Type B pancreatic cell (in vitro differentiated cells): ENCODE data around the gene TTC28. TPM values are rescaled to one million over a fixed set of nuclear protein-coding genes. Genes with fewer than 3 reads are reported as not detected.
A peak's percentile ranks its signal among the peaks of the same experiment; 100 is the strongest.
"Not testable (repeated sequence)": the region's sequence is repeated elsewhere in the genome, so short reads cannot be mapped to it uniquely, and the experiment has no call there.

Experiments used
- DNase-seq: peaks from one replicate; pipeline ENCODE4 v3.0.0; 2021; ENCODE audit warnings: mixed read lengths; ENCODE audit not compliant: unreplicated experiment; ENCODE audit errors: extremely low spot score
- H3K27ac Mint-ChIP-seq: 2 replicates; pipeline ENCODE4 v1.8.0; 2021; ENCODE audit warnings: mild to moderate bottlenecking, mixed read lengths
- H3K27me3 Mint-ChIP-seq: 2 replicates; pipeline ENCODE4 v1.8.0; 2021; ENCODE audit warnings: mixed read lengths
- H3K36me3 Mint-ChIP-seq: 2 replicates; pipeline ENCODE4 v1.8.0; 2021; ENCODE audit warnings: mixed read lengths
- H3K4me1 Mint-ChIP-seq: one replicate; pipeline ENCODE4 v1.8.0; 2021; ENCODE audit warnings: mixed read lengths; ENCODE audit not compliant: unreplicated experiment
- H3K4me3 Mint-ChIP-seq: 2 replicates; pipeline ENCODE4 v1.8.0; 2021; ENCODE audit warnings: mild to moderate bottlenecking, mixed read lengths
- H3K9me3 Mint-ChIP-seq: 2 replicates; pipeline ENCODE4 v1.8.0; 2021; ENCODE audit warnings: mixed read lengths
- CTCF ChIP-seq: fragments of 200-600 bp; sonication (generic); conservative IDR thresholded peaks from 2 replicates; pipeline ENCODE4 v1.5.0; 2021; ENCODE audit warnings: antibody characterized with exemption, mild to moderate bottlenecking
- long read RNA-seq: library from polyadenylated mRNA; unstranded; transcript quantifications from one replicate; pipeline ENCODE4 v2.0.0, GENCODE V29; 2020
- total RNA-seq: library from RNA; stranded (reverse); gene quantifications from 2 replicates; pipeline ENCODE4 v1.2.1, GENCODE V29; 2021; ENCODE audit warnings: low replicate concordance

Gene TTC28
- total RNA-seq: 19.2 and 59.2 TPM in 2 replicates
- long read RNA-seq, partial matches to known transcripts: 0 of 7 reads
- long read RNA-seq, other reads (novel, unspliced or antisense): 7 of 7 reads

GRCh38 chr22:28679611-28680287 lies at the start of gene TTC28:
TTC28 (minus strand) TSS chr22:28679840; CDS start chr22:28679723, 117 bp downstream.
- H3K27me3 Mint-ChIP-seq, H3K9me3 Mint-ChIP-seq, H3K36me3 Mint-ChIP-seq, H3K4me1 Mint-ChIP-seq: not testable (repeated sequence)
- peak; percentile 94 for DNase-seq
- Mint-ChIP-seq H3K4me3 (peak within 1 kb of the TSS; percentile 95), H3K27ac (peak within 1 kb of the TSS; percentile 77)

- Mint-ChIP-seq H3K4me1 (no peaks in the 10 kb centered on the region), H3K4me3 (no peak overlapping the region), H3K9me3 (no peaks in the 10 kb centered on the region), H3K27me3 (no peaks in the 10 kb centered on the region), H3K36me3 (peaks cover 19% of the 10 kb centered on the region), H3K27ac (peak overlapping the region; percentile 49)
- DNase-seq: no peak
- TF ChIP-seq CTCF: no peak
Measured at GRCh38 chr22:28728621-28729313, 49.1 kb upstream of the TTC28 start.

- TF ChIP-seq CTCF: no peak
- Mint-ChIP-seq H3K4me1 (no peaks in the 10 kb centered on the region), H3K27me3 (no peaks in the 10 kb centered on the region), H3K27ac (no peak overlapping the region), H3K36me3 (peaks cover 16% of the 10 kb centered on the region), H3K4me3 (no peak overlapping the region), H3K9me3 (no peaks in the 10 kb centered on the region)
- DNase-seq: no peak
Measured at GRCh38 chr22:28728002-28728401, 48.4 kb upstream of the TTC28 start.

GRCh38 chr22:28718044-28718443 lies 38.4 kb upstream of the TTC28 start:
- H3K4me1 Mint-ChIP-seq: no peaks in the 10 kb centered on the region
- no peak for TF ChIP-seq CTCF

GRCh38 chr22:28716686-28717085 lies 37.0 kb upstream of the TTC28 start:
- H3K27me3 Mint-ChIP-seq: no peaks in the 10 kb centered on the region
- TF ChIP-seq CTCF: no peak
- H3K36me3 Mint-ChIP-seq: peaks cover 18% of the 10 kb centered on the region
- H3K27ac Mint-ChIP-seq: no peak overlapping the region
- no peak overlapping the region for H3K4me3 Mint-ChIP-seq
- no peak for DNase-seq
- H3K4me1 Mint-ChIP-seq: peaks cover 8% of the 10 kb centered on the region
- H3K9me3 Mint-ChIP-seq: no peaks in the 10 kb centered on the region

More at GRCh38 chr22:28718044-28718443, 38.4 kb upstream of the TTC28 start:
- no peak overlapping the region for H3K27ac Mint-ChIP-seq
- H3K36me3 Mint-ChIP-seq: peaks cover 21% of the 10 kb centered on the region
- no peak overlapping the region for H3K4me3 Mint-ChIP-seq
- no peaks in the 10 kb centered on the region for H3K27me3 Mint-ChIP-seq
- H3K9me3 Mint-ChIP-seq: no peaks in the 10 kb centered on the region
- no peak for DNase-seq

- peaks cover 16% of the 10 kb centered on the region for H3K36me3 Mint-ChIP-seq
- TF ChIP-seq CTCF: no peak
- no peak overlapping the region for H3K4me3 Mint-ChIP-seq
- H3K27me3 Mint-ChIP-seq: no peaks in the 10 kb centered on the region
- H3K27ac Mint-ChIP-seq: no peak overlapping the region
- H3K9me3 Mint-ChIP-seq: no peaks in the 10 kb centered on the region
- H3K4me1 Mint-ChIP-seq: peaks cover 12% of the 10 kb centered on the region
- DNase-seq: no peak
Measured at GRCh38 chr22:28715611-28716010, 36.0 kb upstream of the TTC28 start.
